HG03565 (cell line): ENCODE measurements around the gene MRPL38.
"Not testable (repeated sequence)": the region's sequence is repeated elsewhere in the genome, so short reads cannot be mapped to it uniquely, and the experiment has no call there.

ENCODE experiments used
- ATAC-seq: cut with Tn5 transposase; IDR thresholded peaks from one replicate; pipeline ENCODE4 v1.9.1; 2021; ENCODE audit warnings: mild to moderate bottlenecking, moderate library complexity; ENCODE audit not compliant: unreplicated experiment

The MRPL38 gene

DNA sequence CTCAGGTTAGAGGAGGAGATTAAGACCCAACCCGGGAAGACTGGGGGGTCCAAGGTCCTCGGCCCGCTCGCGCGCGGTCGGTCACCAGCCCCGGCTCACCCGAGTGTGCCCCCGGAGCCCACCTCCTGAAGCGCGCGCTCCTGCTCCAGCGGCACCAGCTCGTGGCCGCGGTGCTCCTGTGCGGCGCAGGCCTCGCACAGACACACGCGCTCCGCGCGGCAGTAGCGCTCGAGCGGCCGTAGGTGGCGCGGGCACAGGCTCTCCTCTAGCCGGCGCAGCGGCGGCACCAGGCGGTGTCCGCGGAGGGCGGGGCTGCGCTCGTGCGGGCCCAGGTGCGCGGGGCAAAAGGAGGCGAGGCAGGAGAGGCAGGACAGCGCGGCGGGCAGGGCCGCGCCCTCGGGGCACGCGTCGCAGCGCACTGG, 26.9 kb downstream of the MRPL38 start:
- ATAC-seq = no peak

- ATAC-seq = no peak
Measured at GRCh38 chr17:75876938-75877751, 27.5 kb downstream of the MRPL38 start.

DNA sequence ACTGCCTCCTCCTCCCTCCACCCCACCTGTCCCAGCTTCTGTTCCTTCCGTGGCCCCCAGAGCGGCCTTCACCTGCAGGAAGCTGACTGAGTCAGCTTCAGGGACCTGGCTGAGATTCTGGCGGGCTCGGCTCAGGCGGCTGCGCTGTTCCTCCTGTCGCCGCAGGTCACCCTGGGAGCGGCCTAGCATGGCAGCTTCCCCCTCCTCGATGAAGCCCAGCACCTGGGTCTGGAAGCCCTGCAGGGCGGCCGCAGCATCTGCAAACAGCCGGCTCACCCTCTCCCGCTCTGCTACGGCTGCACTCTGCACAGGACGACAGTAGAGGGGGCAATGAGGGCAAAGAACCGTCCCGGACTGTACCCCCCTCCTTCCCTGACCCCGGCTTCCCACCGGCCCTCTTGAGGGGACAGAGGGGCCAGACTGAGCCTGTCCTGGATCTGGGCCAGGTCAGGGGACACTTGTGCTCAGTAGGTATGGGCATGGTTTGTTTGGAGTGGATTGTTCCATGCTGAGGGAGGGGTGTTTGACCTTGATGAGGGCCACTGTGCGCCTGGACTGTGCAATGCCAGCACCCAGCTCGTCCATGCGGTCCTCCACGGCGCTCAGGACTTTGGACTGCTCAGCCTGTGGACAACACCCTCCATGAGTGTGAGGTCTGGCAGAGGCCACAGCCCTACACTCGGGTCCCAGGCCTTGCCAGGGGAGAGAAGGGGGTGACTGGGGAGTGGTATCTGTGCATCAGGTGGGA, 28.3 kb downstream of the MRPL38 start:
- ATAC-seq = no peak

DNA sequence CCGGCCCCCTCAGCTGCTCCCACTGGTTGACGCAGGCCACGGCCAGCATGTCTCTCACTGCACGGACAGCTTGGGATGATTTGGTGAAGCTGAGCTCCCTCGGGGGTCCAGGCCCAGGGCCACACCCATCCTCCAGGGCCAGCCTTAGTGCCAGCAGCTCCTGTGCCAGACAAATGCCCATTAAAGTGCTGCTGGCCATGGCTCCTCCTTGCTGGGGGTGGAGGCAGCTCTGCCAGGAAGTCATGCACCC, 28.8 kb downstream of the MRPL38 start:
- no peak for ATAC-seq

- ATAC-seq = no peak
Measured at GRCh38 chr17:75875182-75875939, 29.3 kb downstream of the MRPL38 start.

DNA sequence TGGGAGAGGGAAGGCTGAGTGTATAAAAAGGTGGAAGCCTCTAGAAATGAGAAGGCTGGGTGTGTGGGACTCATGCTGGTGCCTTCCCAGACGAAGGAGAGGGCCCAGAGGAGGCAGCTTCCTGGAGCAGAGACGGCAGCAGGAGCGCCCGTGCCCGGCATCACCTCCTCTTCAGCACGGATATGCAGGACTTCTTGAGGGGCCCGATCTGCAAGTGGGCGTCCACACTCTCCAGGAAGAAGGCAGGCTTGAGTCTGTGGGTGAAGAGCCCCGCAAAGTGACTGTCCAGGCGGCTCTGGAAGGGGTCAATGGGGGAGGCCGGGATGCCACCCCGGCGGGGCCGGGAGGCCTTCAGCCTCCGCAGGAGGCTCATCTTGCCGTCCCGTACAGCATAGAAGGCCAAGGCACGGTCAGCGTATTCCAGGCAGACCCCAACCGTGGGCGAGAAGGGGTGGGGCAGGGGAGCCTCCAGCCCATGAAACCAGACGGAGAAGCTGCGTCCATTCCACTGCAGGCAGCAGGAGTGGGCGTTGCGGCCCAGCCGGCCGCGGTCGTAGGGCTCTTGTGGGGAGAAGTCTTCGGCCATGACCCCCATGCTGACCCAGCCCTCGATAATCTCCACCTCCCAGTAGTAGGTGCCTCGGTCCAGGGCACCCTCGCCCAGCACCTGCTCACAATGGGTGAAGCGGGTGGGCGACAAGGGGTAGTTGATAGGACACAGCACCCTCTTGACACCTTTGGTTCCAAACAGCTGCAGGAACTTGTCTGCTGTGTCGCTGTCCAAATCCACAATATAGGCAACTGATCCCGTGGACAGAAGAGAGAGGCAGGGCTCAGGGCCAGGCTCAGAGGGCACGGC, 30.1 kb downstream of the MRPL38 start:
- no peak for ATAC-seq

- ATAC-seq = no peak
Measured at GRCh38 chr17:75873587-75874322, 30.9 kb downstream of the MRPL38 start.

DNA sequence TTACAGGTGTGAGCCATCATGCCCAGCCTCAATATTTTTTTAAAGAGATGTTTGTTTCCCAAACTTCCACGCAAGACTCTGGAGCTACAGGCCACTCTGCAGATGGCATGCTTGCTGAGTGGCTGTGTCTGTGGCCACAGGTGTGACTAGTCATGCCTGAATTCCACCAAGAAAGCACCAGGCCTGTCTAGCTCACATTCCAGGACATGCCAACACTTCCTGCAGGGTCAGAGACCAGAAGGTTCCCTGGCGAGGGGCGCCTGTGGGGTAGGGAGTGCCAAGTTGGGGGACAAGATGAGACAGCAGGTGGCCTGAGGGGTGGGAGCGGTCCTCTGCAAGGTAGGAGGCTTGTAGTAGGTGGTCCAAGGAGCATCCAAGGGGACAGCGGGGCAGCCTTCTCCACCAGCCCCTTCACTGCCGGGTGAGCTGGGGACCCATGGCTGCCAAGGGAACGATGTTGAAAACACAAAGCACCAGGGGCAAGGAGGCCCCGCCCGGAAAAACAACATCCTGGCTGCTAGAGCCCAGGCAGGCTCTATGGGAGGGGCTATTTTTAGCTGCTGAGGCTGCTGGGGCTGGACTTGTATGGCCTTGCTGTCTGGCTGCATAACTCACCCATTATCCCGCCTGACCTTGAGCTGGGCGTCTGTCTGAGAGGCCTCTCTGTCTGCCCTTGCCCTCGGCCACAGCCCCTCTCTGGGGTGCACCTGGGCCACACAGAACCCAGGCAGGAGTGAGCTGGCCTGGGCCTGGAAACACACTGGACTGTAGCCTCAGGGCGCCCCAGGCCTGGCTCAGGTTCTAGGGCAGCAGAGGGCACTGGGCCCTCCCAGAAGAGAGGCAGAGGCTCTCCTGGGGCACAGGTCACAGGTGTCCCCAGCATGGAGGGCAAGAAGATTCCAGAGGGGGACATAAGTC, 32.0 kb downstream of the MRPL38 start:
- no peak for ATAC-seq

- ATAC-seq = not testable (repeated sequence)
Measured at GRCh38 chr17:75870228-75870627, 34.5 kb downstream of the MRPL38 start.

GRCh38 chr17:75869282-75870141, 35.2 kb downstream of the MRPL38 start:
- no peak for ATAC-seq

GRCh38 chr17:75868730-75869281, 35.9 kb downstream of the MRPL38 start:
- ATAC-seq = not testable (repeated sequence)

DNA sequence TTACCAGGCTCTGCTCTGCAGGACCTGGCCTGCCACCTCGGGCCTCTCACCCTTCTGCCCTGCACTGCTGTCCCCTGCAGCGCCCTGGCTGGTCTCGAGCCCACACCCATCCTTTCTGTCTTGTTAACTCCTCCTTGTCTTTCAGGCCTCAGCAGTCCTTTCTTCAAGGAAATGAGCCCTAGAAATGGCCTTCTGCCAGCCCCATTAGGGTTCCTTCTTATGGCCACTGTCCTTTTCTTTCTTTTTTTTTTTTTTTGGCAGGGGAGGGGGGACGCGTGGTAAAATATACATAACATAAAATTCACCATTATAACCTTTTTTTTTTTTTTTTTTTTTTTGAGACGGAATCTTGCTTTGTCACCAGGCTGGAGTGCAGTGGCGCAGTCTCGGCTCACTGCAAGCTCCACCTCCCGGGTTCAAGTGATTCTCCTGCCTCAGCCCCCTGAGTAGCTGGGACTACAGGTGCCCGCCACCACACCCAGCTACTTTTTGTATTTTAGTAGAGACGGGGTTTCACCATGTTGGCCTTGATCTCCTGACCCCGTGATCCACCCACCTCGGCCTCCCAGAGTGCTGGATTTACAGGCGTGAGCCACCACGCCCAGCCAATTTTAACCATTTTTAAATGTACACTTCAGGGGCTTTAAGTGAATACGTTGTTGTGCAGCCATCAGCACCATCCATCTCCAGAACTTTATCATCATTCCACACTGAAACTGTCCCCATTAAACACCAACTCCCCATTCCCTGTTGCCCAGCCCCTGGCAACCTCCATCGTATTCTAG, 39.1 kb downstream of the MRPL38 start:
- not testable (repeated sequence) for ATAC-seq

GRCh38 chr17:75864887-75865286, 39.8 kb downstream of the MRPL38 start:
- peak; percentile 26 for ATAC-seq

- peak; percentile 73 for ATAC-seq
Measured at GRCh38 chr17:75864448-75864871, 40.2 kb downstream of the MRPL38 start.

GRCh38 chr17:75861927-75862317, 42.8 kb downstream of the MRPL38 start:
- ATAC-seq = no peak

DNA sequence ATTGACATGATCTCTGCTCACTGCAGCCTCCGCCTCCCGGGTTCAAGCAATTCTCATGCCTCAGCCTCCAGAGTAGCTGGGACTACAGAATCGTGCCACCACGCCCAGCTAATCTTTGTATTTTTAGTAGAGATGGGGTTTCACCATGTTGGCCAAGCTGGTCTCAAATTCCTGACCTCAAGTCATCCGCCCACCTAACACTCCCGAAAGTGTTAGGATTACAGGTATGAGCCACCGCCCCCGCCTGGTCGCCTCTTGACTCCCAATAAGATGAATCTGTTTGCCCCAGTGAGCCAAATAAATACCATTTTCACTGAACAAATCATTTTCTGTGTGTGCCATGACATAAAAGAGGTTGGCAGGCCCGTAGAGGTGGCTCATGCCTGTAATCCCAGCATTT, 45.3 kb downstream of the MRPL38 start:
- not testable (repeated sequence) for ATAC-seq
